Gastrocnemius medialis (tissue), 4 donors: ENCODE data around the gene CMIP. TPM values are rescaled to one million over a fixed set of nuclear protein-coding genes. Genes with fewer than 3 reads are reported as not detected.
A peak's percentile ranks its signal among the peaks of the same experiment; 100 is the strongest.

ENCODE experiments used
- ATAC-seq, 2 donors: fragments of 150-250 bp; one replicate each; pipeline ENCODE4 v1.9.1; 2016
- DNase-seq, 2 donors: peaks; one replicate each; pipeline ENCODE4 v3.0.0-alpha.2; 2019
- H3K27ac ChIP-seq, 4 donors: fragments of 200-600 bp; sonication (generic); 1 replicate in 1 of 4; 2 replicates in 3 of 4; pipeline ENCODE4 v1.5.1; 2016 to 2018; ENCODE audit warnings: mild to moderate bottlenecking in 2 of 4, moderate library complexity in 1 of 4
- H3K27me3 ChIP-seq, 3 donors: fragments of 200-600 bp; sonication (generic) in 2 of 3; 1 replicate in 1 of 3; 2 replicates in 2 of 3; pipeline versions ENCODE4 v1.5.1 to v1.6.0; 2016 to 2019; ENCODE audit warnings: mild to moderate bottlenecking in 1 of 3, moderate library complexity in 1 of 3
- H3K36me3 ChIP-seq, 2 donors: fragments of 200-600 bp; sonication (generic) in 1 of 2; one replicate each; pipeline ENCODE4 v1.5.1; 2017 to 2018
- H3K4me1 ChIP-seq, 2 donors: fragments of 200-600 bp; sonication (generic) in 1 of 2; one replicate each; pipeline ENCODE4 v1.5.1; 2016 to 2017; ENCODE audit warnings: mild to moderate bottlenecking in 2 of 2
- H3K4me3 ChIP-seq, 4 donors: fragments of 200-600 bp; sonication (generic) in 3 of 4; 1 replicate in 1 of 4; 2 replicates in 3 of 4; pipeline ENCODE4 v1.5.1; 2016 to 2019; ENCODE audit warnings: mild to moderate bottlenecking in 2 of 4
- H3K9me3 ChIP-seq, 3 donors: fragments of 200-600 bp; sonication (generic) in 2 of 3; 1 replicate in 1 of 3; 2 replicates in 2 of 3; pipeline ENCODE4 v1.5.1; 2016 to 2019
- CTCF ChIP-seq, 5 experiments: fragments of 450-650 bp in 3 of 5; fragments of 200-600 bp in 2 of 5; sonication (generic) in 2 of 5; IDR thresholded peaks in 4 of 5; conservative IDR thresholded peaks in 1 of 5; 1 replicate in 4 of 5; 2 replicates in 1 of 5; pipeline ENCODE4 v1.5.1; 2016 to 2019; ENCODE audit warnings: antibody characterized with exemption in 5 of 5, mild to moderate bottlenecking in 3 of 5, moderate library complexity in 3 of 5
- POLR2A ChIP-seq, 2 donors: fragments of 450-650 bp; IDR thresholded peaks; one replicate each; pipeline ENCODE4 v1.6.1; 2017; ENCODE audit warnings: antibody characterized with exemption in 2 of 2, mild to moderate bottlenecking in 2 of 2, moderate library complexity in 2 of 2
- in situ Hi-C, 4 donors: fragments of 200-750 bp; cut with MboI; loops; one replicate each; pipeline versions ENCODE4 v1.15.0 to v1.8.0; 2017; ENCODE audit warnings: low sequenced_read_pairs in 4 of 4
- intact Hi-C: fragments of 100-400 bp; cut with DNase I; formaldehyde crosslinking; loops from one replicate; pipeline ENCODE4 v1.15.1; 2023; ENCODE audit warnings: low total_unique reads
- total RNA-seq, 4 donors: library from RNA; depleted of rRNA; stranded (reverse); fragments of >200 nt; gene quantifications; one replicate each; pipeline versions ENCODE4 v1.1.0 to v1.2.3, GENCODE V29; 2016

Gene CMIP
- total RNA-seq, 4 donors from 2014 or later: 0.90 to 5.1 (median 2.7) TPM

GRCh38 chr16:81650982-81651562 is 206.5 kb downstream of the CMIP start:
- Histone ChIP-seq H3K4me1 (no peaks in the 10 kb centered on the region), H3K27ac (peak overlapping the region; percentile 15 to 50 (median 30)), H3K27me3 (peaks cover 0 to 2% (median 0%) of the 10 kb centered on the region in 3 donors), H3K36me3 (no peaks in the 10 kb centered on the region), H3K9me3 (no peaks in the 10 kb centered on the region), H3K4me3 (no peak overlapping the region)
- intact Hi-C loops: no loop called here
- DNase-seq (peak in 1 of 2 donors; percentile 29), ATAC-seq (peak; percentile 24 to 42)
- no peak for TF ChIP-seq POLR2A (IDR thresholded peaks at IDR 0.05)
- no peak for TF ChIP-seq CTCF (IDR thresholded peaks at IDR 0.05 in 4 of 5, conservative IDR thresholded peaks at IDR 0.05 in 1 of 5)
- in situ Hi-C loops: no loop called here

GRCh38 chr16:81651758-81652718 is 207.4 kb downstream of the CMIP start:
- in situ Hi-C loops: no loop called here
- Histone ChIP-seq H3K36me3 (no peaks in the 10 kb centered on the region), H3K27me3 (peaks cover 0 to 2% (median 0%) of the 10 kb centered on the region in 3 donors), H3K4me1 (no peaks in the 10 kb centered on the region), H3K9me3 (no peaks in the 10 kb centered on the region), H3K27ac (peak overlapping the region in 2 of 4 donors; percentile 31 to 50), H3K4me3 (no peak overlapping the region)
- DNase-seq: no peak
- intact Hi-C loops: no loop called here
- no peak for ATAC-seq
- TF ChIP-seq POLR2A (IDR thresholded peaks at IDR 0.05): no peak
- TF ChIP-seq CTCF (IDR thresholded peaks at IDR 0.05 in 4 of 5, conservative IDR thresholded peaks at IDR 0.05 in 1 of 5): no peak

DNA sequence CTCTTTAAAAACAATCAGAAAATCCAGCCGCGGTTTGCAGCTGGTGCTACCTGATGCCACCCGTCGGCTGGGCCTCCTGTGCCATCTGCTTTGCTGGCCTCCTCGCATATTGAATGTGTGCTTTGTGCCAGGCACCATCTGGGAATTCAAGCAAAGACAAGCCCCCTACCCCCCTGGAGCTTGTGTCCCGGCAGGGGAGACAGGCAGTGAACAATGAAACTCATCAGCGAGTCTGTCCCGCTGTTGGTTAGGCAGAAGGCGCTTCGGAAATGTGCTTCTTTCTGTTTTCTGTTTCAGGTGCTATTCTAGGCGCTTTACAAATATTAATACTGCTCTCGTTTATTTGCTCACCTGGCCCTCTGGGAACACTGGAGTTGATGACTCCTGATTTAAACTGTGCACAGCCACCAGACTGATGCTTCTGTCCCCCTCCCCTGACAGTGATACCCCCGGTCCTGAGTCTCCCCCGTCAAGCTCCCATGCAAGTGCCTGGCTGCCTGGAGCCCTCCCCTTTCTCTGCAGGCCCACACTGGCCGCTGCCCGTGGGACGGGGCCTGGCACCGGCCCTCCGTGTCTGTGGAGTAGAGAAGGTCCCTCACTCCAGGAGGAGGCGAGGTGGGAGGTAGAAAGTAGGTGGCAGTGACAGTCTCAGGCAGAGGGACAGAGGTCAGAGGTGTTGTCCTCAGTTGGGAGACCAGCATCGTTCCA is 208.3 kb downstream of the CMIP start:
- intact Hi-C loops: no loop called here
- Histone ChIP-seq H3K27ac (no peak overlapping the region), H3K4me3 (no peak overlapping the region), H3K36me3 (no peaks in the 10 kb centered on the region), H3K4me1 (no peaks in the 10 kb centered on the region), H3K9me3 (no peaks in the 10 kb centered on the region), H3K27me3 (peaks cover 0 to 2% (median 0%) of the 10 kb centered on the region in 3 donors)
- ATAC-seq: no peak
- DNase-seq: no peak
- no peak for TF ChIP-seq POLR2A (IDR thresholded peaks at IDR 0.05)
- in situ Hi-C loops: no loop called here

DNA sequence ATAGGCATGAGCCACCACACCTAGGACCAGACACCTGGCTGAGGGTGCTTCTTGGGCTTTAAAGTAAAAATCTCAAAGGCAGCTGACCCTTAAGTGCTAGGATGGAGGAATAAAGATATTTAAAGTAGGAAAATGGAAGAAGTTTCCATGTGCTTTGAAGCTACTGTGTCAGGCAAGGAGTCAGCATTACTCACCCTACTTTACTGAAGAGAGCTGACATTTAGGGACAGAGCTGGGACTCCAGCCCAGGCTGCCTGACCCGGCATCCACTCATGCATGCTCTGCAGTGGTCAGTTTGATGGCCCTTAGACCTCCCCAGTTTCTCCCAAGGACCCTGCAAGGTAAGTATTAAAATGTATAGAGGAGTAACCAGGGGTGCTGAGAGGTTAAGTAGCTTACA is 209.7 kb downstream of the CMIP start:
- H3K36me3 ChIP-seq: no peaks in the 10 kb centered on the region
- H3K4me1 ChIP-seq: no peaks in the 10 kb centered on the region
- no peak for ATAC-seq
- H3K27ac ChIP-seq: no peak overlapping the region
- DNase-seq: no peak
- in situ Hi-C loops (no loop called here), intact Hi-C loops (no loop called here)
- H3K9me3 ChIP-seq: no peaks in the 10 kb centered on the region
- no peaks in the 10 kb centered on the region for H3K27me3 ChIP-seq
- H3K4me3 ChIP-seq: no peak overlapping the region
- TF ChIP-seq CTCF (IDR thresholded peaks at IDR 0.05 in 4 of 5, conservative IDR thresholded peaks at IDR 0.05 in 1 of 5) (no peak), POLR2A (IDR thresholded peaks at IDR 0.05) (no peak)
